Muscle of back (tissue), 11 donors: ENCODE measurements around the gene AKAP11. TPM values are rescaled to one million over a fixed set of nuclear protein-coding genes. Genes with fewer than 3 reads are reported as not detected.

ENCODE experiments used
- DNase-seq, 3 donors: peaks; one replicate each; pipeline versions ENCODE4 v3.0.0 to v3.0.0-alpha.2; 2013
- polyA plus RNA-seq, 10 donors: library from polyadenylated mRNA; unstranded; fragments of 120-200 nt; gene quantifications; one replicate each; pipeline ENCODE4 v1.2.1, GENCODE V29; 2013; ENCODE audit not compliant: insufficient read length in 10 of 10

Gene AKAP11
- polyA plus RNA-seq, 10 donors, result 17.9 to 27.6 (median 22.9) TPM

DNA sequence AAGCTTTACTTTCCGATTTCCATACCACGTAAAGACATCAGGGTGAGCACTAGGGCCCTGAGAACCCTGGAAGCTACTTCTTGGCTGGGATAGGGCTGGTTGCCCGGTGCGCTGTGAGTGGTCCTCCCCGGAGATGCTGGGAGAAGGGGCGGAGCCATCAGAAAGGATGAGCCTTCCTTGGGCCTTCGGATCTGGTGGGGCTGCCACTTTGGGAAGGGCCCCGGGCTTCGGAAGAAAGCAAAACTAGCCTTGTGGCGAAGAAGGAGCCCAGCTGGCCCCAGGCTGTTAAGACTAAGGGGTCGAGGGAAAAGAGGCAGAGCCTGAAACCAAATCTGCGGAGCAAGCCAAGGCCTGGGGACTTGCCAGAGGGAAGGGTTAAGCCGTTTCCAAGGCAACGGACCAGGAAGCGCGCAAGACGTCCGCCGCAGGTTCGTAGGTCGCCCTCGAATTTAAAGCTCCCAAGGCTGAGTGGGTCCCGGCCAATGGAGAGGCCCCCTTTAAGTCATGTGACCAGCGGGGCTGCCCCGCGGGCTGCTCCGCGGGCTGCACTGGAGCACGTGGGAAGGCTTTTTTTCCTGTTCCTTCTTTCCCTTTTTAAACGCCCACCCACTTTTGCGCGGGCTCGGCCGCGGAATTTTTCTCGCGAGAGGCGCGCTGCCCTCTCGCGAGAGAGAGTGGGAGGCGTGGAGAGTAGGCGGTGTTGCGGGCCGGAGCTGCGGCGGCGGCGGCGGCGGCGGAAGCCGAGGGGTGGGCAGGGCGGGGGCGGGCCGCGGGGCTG, 426 bp upstream of the AKAP11 start:
- peak; percentile 98 to 99 (median 99) for DNase-seq

DNA sequence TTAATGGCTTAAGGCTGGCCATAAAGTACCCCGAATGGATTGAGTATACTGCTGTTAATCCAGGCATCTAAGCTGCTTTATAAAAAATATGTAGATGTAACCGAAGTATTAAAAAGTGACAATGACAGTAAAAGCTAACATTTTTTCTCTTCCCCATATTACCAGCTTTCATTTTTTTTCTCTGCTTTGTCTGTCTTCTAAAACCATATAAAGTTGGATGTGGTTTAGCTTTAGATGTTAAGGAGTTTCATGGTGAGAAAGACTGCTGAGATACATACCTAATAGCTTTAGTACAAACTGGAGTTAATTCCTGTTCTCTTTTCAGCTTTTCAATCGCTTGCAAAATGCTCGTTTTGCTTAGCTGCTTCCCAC, 838 bp downstream of the AKAP11 start:
- DNase-seq, result peak in 1 of 3 donors; percentile 3

DNA sequence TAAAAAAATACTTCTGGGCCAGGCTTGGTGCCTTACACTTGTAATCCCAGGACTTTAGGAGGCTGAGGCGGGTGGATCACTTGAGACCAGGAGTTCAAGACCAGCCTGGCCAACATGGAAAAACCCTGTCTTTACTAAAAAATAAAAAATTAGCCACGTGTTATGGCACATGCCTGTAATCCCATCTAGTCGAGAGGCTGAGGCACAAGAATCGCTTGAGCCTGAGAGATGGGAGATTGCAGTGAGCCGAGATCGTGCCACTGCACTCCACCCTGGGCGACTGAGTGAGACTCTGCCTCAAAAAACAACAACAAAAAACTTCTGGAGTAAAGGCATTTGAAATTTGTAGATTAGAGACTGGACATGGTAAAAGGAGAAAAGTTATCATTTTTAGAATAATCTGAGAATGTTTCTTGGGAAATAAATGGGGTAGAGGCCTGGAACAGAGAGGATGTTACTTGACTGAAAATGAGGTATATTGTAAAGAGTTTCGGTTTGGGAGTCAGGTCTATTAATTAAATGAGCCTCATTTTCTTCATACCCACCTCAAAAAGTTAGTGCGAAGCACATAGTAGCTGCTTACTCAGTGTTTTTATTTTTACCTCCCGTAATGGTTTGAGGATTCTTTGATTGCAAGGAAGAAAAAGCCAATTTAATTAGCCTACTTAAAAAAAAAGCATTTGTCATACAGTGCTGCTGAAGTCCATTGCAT, 2.6 kb downstream of the AKAP11 start:
- DNase-seq, result no peak

DNA sequence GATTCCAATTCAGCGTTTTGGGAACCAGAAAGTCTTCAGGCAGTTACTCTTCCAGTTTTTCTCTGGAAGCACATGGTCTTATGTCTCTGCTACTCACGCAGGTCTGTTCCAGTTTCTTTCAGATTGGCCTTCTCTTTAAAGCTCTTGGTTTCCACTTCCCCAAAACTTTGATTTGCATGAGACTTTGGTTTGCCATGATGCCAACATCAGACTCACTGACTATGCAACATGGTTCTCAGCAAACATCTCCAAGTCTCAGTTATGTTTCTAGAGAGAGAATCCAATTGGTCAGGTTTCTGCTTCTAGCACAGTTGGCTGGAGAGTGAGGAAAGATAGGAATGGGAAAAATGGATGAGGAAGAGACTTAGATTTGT, 3.1 kb downstream of the AKAP11 start:
- peak in 2 of 3 donors; percentile 7 to 27 for DNase-seq

DNA sequence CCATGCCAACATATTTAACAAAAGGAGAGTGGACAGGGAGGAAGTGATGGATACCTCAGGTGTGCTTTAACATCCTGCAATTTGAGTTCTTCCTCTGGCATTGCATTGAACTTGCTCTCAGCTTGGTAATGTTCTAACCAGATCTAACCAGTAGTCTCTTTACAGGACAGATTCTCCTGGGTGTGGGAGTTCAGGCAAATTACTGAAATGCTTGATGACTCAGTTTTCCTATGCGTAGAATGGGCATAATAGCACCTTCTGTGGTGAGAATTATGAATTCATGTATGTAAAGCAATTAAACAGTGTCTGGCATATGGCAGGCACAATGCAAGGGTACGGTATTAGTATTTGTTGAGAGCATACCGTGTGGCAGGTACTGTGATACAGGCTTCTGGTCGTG, 3.6 kb downstream of the AKAP11 start:
- no peak for DNase-seq

DNA sequence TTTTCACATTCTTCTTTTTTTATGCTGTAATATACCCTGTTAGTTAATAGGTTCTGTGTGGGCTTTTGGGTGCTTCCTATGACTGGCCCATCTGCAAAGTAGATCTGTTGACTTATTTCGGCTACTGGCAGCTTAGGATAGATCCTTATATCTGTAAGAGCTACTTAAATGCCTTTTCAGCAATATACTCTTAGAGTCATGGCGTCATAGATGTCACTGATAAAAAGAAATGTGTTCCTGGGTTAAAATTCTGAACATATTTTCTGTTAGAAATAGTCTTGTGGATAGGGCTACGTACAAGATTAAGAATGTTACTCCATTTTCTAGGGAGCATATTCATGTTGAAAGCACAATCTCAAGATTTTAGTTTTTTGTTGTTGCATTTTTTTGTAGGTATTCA, 4.7 kb downstream of the AKAP11 start:
- DNase-seq, result no peak

DNA sequence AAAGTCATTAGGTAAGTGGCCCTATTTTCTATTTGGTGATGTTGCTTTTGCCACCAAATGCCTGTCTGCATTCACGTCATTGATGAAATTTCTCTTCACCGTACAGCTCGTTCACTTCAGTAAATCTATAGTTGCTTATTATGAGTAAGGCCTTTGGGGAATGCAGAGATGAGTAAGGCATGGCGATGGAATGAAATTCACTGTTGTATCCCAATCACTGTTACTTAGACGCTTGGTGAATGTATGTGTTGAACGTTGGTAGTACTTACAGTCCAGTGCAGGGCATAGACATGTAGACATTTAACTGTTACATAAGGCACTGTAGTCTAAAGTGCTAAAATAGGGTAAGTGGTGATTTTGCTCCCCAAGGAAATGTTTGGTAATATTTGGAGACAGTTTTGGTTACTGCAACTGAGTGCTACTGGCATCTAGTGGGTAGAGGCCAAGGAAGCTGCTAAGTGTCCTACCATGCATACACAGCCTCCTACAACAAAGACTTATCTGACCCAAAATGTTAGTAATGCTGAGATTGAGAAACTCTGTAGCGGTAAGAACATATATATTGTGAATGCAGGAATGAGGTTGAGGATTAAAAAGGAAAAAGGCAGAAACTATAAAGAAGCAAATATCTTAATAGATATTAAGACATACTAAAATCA, 5.8 kb downstream of the AKAP11 start:
- peak in 1 of 3 donors; percentile 2 for DNase-seq

DNA sequence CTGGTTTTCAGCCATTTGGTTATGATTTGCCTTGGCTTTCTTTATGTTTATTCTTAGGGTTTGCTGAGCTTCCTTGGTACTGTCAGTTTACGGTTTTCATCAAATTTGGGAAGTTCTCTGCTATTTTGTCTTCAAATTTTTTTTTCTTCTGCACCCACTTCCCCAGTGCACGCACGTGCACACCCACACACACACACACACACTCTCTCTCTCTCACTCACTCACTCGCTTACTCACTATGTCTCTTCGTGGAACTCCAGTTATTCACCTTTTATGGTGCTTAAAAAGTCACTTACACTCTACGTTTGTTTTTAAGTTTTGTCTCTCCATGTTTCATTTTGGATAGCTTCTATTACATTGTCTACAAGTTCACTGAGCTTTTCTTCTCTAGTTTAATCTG, 7.1 kb downstream of the AKAP11 start:
- DNase-seq, result no peak

DNA sequence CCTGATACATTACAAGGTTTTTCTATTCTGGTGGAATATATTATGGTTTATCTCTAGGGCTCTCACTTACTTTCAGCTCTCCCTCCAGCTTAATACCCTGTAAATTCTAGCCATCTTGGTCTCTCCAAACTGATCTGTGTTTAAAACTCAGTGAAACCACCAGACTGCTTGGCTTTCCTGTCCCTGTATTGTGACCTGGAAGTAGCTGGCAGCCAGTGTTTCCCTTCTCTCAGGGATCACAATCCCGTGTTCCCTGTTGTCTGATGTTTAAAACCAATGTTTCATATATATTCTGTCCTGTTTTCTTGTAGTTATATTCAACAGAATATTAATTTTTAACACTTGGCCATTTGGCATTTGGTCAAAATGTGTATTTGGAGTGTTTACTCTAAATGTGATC, 8.0 kb downstream of the AKAP11 start:
- no peak for DNase-seq

DNA sequence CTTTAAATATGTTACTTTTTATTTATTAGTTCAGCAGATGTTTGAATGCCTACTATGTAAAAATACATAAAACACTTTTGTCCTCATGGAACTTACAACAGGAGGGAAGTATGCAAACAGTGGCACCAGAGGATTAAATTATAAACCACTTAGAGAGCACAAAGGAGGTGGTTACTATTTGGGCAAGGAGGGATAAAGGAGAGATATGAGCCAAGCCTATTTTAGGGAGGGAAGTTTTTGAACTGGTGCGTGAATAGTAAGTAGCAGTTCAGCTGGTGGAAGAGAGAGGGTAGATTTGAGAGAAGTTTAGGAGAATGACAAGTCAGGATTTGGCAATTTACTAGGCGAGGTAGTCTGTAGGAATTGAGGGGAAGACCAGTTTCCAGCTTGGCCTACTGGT, 8.6 kb downstream of the AKAP11 start:
- no peak for DNase-seq

DNA sequence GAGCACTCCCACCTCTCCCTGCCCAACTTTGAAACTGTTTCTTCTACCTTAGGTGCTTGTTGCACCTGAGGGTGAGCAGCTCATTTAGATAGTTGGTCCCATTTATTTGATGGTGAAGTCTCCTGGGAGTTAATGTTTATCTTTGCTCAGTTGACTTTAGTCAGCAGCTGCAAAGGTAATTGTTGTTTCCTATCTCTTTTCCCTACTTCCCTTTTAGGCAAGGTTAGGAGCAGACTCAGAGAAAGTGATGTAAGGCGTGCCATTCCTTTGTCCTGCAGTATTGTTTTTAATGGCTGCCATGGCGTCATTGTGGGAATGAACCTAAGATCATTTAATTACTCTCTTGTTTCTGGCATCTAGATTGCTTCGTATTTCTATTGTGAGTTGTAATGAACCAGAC, 11.6 kb downstream of the AKAP11 start:
- DNase-seq, result no peak

DNA sequence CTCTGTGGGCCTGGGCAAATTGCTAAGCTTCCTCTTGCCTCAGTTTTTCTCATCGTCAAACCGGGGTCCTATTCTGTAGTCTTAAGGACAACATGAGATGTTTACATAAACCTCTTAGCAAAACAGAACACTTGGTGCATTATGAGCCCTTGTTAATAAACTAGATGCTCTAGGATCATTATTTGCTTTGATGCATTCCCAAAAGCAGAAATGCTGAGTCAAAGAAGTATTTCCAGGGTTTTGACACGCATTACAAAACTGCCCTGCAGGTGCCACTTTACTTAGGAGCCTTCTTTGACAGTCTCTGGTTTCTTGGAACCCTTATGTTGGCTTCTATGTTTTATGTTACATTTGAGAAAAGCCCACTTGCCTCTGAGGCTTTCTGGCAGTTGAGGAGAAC, 12.1 kb downstream of the AKAP11 start:
- DNase-seq, result no peak

DNA sequence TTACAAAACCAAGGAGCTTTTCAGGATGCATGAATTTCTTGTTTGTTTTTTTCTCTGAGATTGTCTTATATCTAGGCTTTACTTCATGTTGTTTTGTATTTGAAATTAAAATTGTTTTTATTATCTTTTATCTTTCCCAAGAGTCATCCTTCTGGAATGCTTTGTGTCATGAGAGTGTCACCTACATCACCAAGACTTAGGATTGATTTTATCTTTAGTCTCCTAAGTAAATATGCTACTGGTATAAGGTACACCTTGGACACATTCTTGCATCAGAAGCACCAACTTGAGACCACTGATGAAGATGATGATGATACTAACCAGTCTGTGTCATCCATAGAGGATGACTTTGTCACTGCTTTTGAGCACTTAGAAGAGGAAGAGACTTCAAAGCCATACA, 26.4 kb downstream of the AKAP11 start:
- DNase-seq, result no peak

DNA sequence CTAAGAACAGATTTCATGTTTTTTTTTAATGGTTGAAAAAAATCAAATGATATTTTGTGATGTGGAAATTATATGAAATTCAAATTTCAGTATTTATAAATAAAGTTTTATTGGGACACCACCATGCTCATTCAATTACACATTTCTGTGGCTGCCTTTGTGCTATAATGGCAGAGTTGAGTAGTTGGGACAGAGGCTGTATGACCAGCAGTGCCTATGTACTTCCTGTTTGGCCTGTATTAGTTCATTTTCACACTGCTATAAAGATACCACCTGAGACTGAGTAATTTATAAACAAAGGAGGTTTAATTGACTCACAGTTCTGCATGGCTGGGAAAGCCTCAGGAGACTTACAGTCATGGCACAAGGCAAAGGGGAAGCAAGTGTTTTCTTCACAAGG, 33.6 kb downstream of the AKAP11 start:
- DNase-seq, result no peak

DNA sequence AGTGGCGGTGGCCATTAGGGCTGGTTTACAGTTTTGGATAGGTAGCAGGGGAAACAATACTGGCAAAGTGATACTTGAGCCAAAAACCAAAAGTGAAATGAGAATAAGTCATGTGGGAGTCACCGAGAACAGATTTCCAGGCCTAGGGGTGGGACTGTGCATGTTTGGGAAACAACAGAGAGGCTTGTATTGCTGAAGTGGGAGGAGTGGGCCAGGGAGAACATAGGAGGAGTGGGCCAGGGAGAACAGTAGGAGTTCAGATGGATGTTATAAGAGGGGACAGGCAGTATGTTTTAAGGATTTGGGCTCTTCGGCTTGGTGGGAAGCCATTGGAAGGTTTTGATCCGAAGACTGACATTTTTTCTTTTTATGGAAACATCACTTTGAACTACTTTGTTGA, 35.5 kb downstream of the AKAP11 start:
- DNase-seq, result no peak

DNA sequence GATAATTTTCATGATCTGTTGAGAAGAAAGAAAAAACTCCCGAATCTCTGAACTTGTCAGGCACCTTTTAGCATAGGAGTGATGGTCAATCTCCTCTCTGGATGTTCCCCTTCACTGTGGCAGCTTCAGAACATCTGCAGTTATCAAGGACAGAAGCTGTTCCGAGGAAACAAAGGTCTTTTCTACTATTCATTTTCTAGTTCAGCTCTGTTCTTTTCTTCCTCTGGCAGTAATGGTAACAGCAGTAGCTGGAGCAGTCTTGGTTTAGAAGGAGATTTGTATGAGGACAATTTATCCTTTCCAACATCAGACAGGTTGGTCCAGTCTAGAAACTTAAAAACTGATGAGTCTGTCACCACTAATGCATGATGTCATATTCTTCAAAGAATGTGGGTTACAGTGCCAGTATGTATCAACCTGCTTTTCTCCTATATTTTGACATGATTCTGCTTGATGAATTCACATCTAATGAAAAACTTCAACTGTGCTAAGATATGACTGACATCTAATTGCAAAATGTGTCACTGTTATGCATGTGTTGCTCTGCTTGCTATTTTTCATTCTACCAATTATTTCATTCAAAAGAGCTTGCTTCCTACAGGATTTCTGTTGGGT, 41.0 kb downstream of the AKAP11 start:
- no peak for DNase-seq

DNA sequence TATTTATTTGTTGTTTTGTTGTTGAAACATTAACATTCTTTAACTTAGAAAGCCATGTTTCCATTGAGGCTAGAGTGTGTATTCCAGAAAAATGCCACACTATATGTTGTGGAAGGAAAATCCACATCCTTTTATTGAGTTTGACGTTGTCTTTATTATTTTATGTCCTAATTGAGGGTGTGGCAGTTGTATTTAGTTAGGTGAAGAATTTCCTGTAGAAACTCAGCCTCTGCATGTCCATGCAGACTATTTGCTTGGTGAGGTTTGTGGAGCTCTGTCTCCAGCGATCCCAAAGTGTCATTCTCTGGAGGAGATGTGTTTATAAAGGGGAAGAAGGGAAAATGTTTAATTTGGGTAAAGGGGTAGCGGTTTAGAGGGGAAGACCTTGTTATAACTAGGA, 46.6 kb downstream of the AKAP11 start:
- DNase-seq, result no peak

DNA sequence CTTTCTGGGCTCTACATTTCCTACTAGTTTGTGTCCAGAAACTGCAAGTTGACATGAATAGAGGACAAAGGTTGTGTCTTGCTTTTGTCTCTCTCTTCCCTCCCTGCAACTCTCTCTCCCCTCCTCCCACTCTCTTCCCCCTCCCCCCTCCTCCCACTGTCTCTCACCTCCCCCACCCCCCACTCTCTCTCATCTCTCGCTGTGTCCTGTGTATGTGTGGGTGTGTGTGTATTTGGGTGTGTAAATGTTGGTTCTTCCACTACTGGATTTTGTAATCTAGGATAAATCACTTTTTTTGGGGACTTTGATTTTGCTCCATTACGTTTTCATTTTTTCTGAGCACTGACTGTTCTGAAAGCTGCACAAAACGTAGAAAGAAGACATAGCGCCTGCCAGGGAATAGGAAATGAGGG, 48.4 kb downstream of the AKAP11 start:
- DNase-seq, result no peak

DNA sequence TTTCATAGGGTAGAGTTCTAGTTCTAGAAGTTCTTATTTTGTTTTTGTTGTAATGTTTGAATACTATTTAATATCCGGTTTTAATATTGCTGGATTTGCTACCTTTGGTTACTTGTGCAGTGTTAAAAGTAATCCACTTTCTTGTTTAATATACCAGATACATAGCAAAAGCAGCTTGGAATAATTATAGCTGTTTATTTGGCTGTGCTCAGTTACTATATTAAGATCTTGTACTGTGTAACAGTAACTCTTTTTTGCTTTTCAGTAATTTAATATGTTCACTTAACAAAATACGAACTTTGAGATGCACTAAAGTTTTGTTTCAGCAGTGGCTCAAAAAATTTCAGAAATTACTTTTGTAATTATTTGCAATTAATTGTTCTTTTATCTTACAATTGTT, 50.9 kb downstream of the AKAP11 start:
- no peak for DNase-seq

DNA sequence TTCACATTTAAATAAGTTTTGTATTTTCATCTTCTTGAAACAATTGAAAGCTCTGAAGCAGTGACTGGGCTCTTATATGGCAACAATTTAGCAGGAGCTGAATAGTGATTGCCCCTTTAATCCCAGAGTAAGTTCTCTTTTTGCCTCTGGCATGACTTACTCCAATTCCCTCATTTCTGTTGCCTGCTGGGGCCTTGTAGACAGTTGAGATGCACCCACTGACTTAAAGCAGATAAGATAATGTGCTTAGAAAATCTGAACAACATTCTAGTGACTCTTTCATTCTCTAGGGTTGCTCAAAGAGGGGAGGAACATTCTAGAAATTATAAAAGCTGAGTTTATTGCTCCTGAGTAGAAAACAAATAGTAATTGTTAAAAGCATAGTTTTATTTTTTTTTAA, 52.8 kb downstream of the AKAP11 start:
- DNase-seq, result no peak

DNA sequence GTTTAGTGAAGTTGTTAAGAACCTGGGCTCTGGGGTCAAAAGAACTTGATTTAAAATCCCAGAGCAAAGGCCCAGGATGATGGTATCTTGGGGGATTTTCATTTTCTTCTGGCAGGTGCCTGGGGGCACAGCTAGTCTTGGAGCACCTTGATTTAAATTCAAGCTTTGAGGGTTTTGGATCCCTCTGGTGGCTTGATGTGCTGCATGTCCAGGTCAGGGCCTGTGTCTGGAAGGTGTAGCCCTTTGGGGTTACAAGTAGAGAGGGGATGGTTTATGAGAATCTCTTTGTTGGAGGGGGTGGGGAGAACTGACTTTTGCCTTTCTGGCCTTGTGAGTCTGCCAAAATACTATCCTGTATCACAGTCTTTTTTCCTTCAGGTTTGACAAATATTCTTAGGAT, 55.8 kb downstream of the AKAP11 start:
- no peak for DNase-seq

DNA sequence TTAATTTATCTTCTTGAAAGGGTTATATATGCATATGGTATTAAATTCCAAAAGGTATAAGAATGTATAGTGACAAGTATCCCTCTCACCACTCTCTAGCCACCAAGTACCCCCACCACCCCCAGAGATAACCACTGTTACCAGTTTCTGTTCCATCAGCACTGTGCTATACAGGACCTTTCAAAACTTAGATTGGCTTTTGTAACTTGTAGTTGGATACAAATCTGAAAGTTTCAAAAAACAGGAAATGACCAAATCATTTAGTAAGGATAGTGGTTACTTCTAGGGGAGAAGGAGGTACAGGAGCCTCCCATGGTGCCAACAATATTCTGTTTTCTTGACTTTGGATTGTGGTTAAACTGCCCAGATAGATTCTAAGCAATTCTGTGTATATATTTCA, 56.7 kb downstream of the AKAP11 start:
- DNase-seq, result no peak

DNA sequence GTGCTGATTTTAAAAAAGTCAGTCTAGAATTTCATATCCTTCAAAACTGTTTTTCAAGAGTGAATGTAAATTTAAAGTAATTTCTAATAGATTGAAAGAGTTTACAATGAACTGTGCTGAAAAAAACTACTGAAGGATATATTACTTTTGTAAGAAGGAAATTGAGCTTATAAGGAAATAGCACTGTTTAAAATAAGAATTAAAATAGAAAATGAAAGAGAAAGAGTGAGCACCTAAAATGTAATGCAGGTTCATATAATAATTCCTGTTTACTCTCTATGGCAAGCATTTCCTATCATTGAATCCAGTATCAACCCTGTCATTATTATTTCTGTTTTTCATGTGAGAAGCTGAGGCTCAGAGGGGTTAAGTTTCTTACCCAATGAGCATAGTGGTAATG, 57.3 kb downstream of the AKAP11 start:
- DNase-seq, result no peak
